ENCODE results near the gene MXD1. TPM values are rescaled to one million over a fixed set of nuclear protein-coding genes. Genes with fewer than 3 reads are reported as not detected.

Gene MXD1
- total RNA-seq, 1 experiment from 2014 or later = 13.3 TPM

- no peak overlapping the region for H3K4me3 Mint-ChIP-seq (ENCODE audit: low read depth, unreplicated experiment)
- CTCF ChIA-PET = no interaction called here
- no peaks in the 10 kb centered on the region for H3K27me3 Mint-ChIP-seq (ENCODE audit: unreplicated experiment)
- H3K36me3 Mint-ChIP-seq (ENCODE audit: insufficient read depth, unreplicated experiment) = peaks cover 35% of the 10 kb centered on the region
- H3K9me3 Mint-ChIP-seq (ENCODE audit: low read depth, unreplicated experiment) = no peaks in the 10 kb centered on the region
- no TSS peak for BruUV-seq (replicated peaks)
- no peak for DNase-seq
- intact Hi-C loops (cut with micrococcal nuclease; ENCODE audit: unreplicated experiment) = no loop called here
- no peak for TF ChIP-seq CTCF (IDR thresholded peaks at IDR 0.05; ENCODE audit: unreplicated experiment)
- no peak overlapping the region for H3K27ac Mint-ChIP-seq (ENCODE audit: unreplicated experiment)
- peaks cover 39% of the 10 kb centered on the region for H3K4me1 Mint-ChIP-seq (ENCODE audit: low read depth, unreplicated experiment)
These were observed 20.1 kb downstream of the MXD1 start for GRCh38 chr2:69935011-69935410.

GRCh38 chr2:69936906-69937305 is 22.0 kb downstream of the MXD1 start:
- Mint-ChIP-seq H3K27me3 (ENCODE audit: unreplicated experiment) (no peaks in the 10 kb centered on the region), H3K4me3 (ENCODE audit: low read depth, unreplicated experiment) (no peak overlapping the region), H3K27ac (ENCODE audit: unreplicated experiment) (no peak overlapping the region), H3K36me3 (ENCODE audit: insufficient read depth, unreplicated experiment) (peaks cover 37% of the 10 kb centered on the region), H3K4me1 (ENCODE audit: low read depth, unreplicated experiment) (peaks cover 30% of the 10 kb centered on the region), H3K9me3 (ENCODE audit: low read depth, unreplicated experiment) (no peaks in the 10 kb centered on the region)
- intact Hi-C loops (cut with micrococcal nuclease; ENCODE audit: unreplicated experiment) = no loop called here
- no peak for DNase-seq
- no TSS peak for BruUV-seq (replicated peaks)
- CTCF ChIA-PET = no interaction called here
- no peak for TF ChIP-seq CTCF (IDR thresholded peaks at IDR 0.05; ENCODE audit: unreplicated experiment)

GRCh38 chr2:69937968-69938367 is 23.1 kb downstream of the MXD1 start:
- Mint-ChIP-seq H3K4me3 (ENCODE audit: low read depth, unreplicated experiment) (peak overlapping the region; percentile 20), H3K27ac (ENCODE audit: unreplicated experiment) (peak overlapping the region; percentile 62), H3K36me3 (ENCODE audit: insufficient read depth, unreplicated experiment) (peaks cover 37% of the 10 kb centered on the region), H3K9me3 (ENCODE audit: low read depth, unreplicated experiment) (no peaks in the 10 kb centered on the region), H3K4me1 (ENCODE audit: low read depth, unreplicated experiment) (peaks cover 25% of the 10 kb centered on the region), H3K27me3 (ENCODE audit: unreplicated experiment) (no peaks in the 10 kb centered on the region)
- intact Hi-C loops (cut with micrococcal nuclease; ENCODE audit: unreplicated experiment) = no loop called here
- BruUV-seq (replicated peaks) = no TSS peak
- no peak for TF ChIP-seq CTCF (IDR thresholded peaks at IDR 0.05; ENCODE audit: unreplicated experiment)
- DNase-seq = no peak
- CTCF ChIA-PET = no interaction called here

GRCh38 chr2:69939722-69940121 is 24.8 kb downstream of the MXD1 start:
- Mint-ChIP-seq H3K27ac (ENCODE audit: unreplicated experiment) (no peak overlapping the region), H3K4me1 (ENCODE audit: low read depth, unreplicated experiment) (peaks cover 11% of the 10 kb centered on the region), H3K36me3 (ENCODE audit: insufficient read depth, unreplicated experiment) (peaks cover 41% of the 10 kb centered on the region), H3K9me3 (ENCODE audit: low read depth, unreplicated experiment) (no peaks in the 10 kb centered on the region), H3K4me3 (ENCODE audit: low read depth, unreplicated experiment) (no peak overlapping the region), H3K27me3 (ENCODE audit: unreplicated experiment) (no peaks in the 10 kb centered on the region)
- DNase-seq = no peak
- TF ChIP-seq CTCF (IDR thresholded peaks at IDR 0.05; ENCODE audit: unreplicated experiment) = no peak
- intact Hi-C loops (cut with micrococcal nuclease; ENCODE audit: unreplicated experiment) = no loop called here
- CTCF ChIA-PET = interaction anchor here (0.7 kb wide), 1 partner anchor 38 kb away, joined by 3 read pairs; no protein-coding TSS in a partner anchor
- BruUV-seq (replicated peaks) = no TSS peak

All from Calu3 (cell line).